GM12892 (cell line): ENCODE results near the gene MYO16.
"Not testable (repeated sequence)": the region's sequence is repeated elsewhere in the genome, so short reads cannot be mapped to it uniquely, and the experiment has no call there.

Experiments
- DNase-seq: peaks from one replicate; pipeline ENCODE4 v3.0.0; 2011; ENCODE audit not compliant: insufficient read length
- FAIRE-seq: peaks from 2 replicates; lab custom pipeline; 2011; peaks lifted over from hg19 to GRCh38; lab: Jason Lieb, UNC
- POLR2A ChIP-seq: IDR thresholded peaks from 2 replicates; pipeline ENCODE4 v1.6.1; 2011; ENCODE audit warnings: low read depth, low read length, control low read depth
- POLR2AphosphoS5 ChIP-seq: IDR thresholded peaks from 2 replicates; pipeline ENCODE4 v1.6.1; 2011; ENCODE audit warnings: low read depth, low read length, control low read depth
- TAF1 ChIP-seq: IDR thresholded peaks from 2 replicates; pipeline ENCODE4 v1.6.1; 2011; ENCODE audit warnings: low read depth, mild to moderate bottlenecking, control low read depth, low read length, borderline replicate concordance

The MYO16 gene

DNA sequence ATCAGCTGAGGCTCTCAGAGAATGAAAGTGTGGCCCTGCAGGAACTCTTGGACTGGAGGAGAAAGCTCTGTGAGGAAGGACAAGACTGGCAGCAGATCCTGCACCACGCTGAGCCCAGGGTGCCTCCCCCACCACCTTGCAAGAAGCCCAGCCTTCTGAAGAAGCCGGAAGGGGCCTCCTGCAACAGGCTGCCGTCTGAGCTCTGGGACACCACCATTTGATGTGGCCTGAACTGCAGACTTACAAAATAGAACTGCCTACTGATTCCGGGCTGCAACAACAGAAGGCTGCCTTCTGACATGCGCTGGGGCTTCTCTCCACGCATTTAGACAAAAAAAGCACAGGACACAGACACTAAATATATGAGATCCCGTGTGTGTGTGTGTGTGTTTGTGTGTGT, 577.2 kb downstream of the MYO16 start:
- FAIRE-seq, result no peak
- TF ChIP-seq TAF1, result no peak
- no peak for TF ChIP-seq POLR2A
- no peak for TF ChIP-seq POLR2AphosphoS5
- no peak for DNase-seq

DNA sequence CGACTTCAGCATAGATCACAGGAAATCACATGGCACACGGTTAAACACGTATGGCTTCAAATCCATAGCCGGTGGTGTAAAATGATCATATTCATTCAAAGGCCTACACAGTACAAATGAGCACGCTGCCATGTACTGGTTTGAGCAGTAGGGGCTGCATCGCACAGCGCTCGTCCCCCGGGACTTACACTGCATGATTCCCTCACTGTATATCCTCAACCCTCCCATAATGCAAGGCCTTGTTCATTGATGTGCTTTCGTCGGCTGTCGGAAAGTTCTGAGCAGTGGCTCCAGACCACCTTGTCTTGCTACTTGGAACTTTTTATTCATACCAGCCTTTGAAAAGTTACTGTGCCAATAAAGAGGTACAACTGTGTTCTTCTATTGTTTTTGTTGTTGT, 578.2 kb downstream of the MYO16 start:
- DNase-seq (no peak), FAIRE-seq (no peak)
- no peak for TF ChIP-seq TAF1
- no peak for TF ChIP-seq POLR2AphosphoS5
- TF ChIP-seq POLR2A, result no peak

DNA sequence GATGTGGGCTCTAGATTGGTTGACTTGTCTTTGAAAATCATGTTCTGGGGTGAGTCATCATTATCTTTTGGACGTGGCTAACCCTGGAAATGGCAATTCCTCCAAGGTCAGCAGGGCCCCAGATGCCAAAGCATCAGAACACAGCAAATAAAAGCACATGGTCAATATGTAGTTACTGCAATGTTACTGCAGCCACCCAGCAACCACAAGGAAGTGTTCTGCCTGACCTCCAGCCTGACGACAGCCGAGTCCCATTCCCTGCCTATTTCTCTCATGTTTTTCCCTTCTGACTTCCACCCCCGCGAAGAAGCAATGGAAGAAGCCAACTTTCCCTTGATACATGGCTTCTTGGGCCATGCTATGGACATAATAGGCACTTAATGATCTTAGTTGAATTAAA, 579.1 kb downstream of the MYO16 start:
- FAIRE-seq (no peak), DNase-seq (no peak)
- no peak for TF ChIP-seq TAF1
- no peak for TF ChIP-seq POLR2AphosphoS5
- no peak for TF ChIP-seq POLR2A

DNA sequence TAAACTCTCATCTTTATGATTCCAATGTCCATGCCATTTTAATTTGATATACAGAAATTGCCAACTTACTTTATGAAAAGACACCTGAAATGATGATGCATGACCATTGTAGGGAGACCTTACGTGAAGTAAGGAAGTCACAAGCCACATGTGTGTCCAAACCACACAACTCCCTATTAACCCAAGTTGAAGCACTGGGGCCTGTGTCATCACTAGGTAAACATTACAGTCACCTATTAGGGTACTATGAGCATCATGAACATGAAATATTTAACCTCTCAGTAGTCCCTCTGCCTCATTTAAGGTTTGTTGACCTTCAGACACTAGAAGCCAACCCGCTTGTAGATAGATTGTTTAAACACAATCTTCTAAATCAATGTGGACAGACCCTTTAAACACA, 580.1 kb downstream of the MYO16 start:
- DNase-seq, result no peak
- TF ChIP-seq TAF1 (no peak), POLR2AphosphoS5 (no peak), POLR2A (no peak)
- no peak for FAIRE-seq

DNA sequence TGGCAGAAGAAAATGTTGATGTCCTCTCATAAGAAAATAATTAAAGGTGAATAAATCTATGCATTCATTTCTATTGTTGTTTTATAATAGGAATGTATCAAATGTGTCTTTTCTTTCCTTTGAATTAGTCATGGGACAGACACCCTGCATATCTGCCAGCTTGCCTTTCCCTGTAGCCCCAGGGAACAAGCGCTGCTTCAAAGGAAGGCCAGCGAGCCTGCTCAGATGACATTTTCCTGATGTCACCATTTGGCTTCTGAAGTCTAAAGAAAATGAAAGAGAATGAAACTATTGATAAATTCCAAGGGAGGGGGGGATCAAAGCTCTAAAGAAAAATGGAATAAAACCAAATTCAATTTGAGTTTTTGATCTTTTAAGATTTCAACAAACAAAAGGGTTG, 582.2 kb downstream of the MYO16 start:
- no peak for TF ChIP-seq POLR2AphosphoS5
- TF ChIP-seq POLR2A, result no peak
- TF ChIP-seq TAF1, result no peak
- no peak for DNase-seq
- no peak for FAIRE-seq

DNA sequence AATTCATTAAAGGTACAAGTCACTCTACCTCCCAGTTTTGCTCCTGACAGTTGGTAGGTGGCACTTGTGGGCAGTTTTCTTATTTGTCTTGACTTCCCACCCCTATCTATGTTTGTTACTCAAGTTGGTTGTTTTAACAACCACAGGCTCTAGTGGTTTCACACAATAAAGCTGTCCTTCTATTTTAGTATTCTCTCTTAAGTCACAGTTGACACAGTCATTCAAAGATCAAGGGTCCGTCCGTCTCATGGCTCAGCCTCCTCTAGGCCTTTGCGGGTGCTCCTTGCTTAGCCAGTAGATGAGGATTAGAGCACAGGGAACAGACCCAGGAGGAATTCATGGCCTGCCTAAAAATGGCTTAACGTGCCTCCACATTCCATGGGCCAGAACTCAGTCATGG, 583.2 kb downstream of the MYO16 start:
- TF ChIP-seq POLR2AphosphoS5, result no peak
- no peak for TF ChIP-seq TAF1
- no peak for TF ChIP-seq POLR2A
- FAIRE-seq, result no peak
- DNase-seq, result no peak

DNA sequence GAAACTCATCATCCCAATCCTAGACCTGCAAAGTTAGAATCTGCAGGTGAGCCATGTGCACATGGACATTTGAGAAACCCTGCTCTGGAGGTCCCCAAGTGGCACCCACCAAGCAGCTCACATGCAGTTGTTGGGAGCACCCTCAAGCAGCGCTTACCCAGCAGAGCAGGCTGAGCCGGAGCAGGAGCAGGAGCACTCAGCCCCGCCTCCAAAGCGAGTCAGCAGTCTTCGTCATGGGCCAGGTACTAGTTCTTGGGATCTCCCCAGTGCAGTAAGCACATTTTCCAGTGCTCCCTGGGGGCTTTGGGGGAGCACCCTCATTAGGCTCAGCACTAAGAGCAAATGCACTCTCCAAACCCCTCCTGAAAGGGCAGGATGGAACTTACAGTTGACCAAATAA, 584.3 kb downstream of the MYO16 start:
- no peak for DNase-seq
- TF ChIP-seq POLR2A, result no peak
- no peak for TF ChIP-seq POLR2AphosphoS5
- TF ChIP-seq TAF1, result no peak

DNA sequence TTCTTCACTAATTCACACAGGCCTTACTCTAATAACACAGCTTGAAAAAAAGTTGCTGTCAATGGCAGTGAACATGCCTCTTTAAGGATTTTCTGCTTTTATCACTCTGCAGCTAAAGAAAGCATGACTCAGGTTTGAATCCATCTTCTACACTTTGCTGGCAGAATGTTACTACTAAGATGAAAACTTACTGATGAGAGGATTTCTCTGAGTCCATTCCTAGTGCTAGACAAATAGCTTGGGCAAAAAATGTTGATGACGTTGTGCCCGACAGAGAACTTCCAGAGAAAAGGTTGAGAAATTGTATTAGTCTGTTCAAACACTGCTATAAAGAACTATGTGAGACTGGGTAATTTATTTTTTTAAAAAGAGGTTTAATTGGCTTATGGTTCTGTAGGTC, 585.0 kb downstream of the MYO16 start:
- DNase-seq (no peak), FAIRE-seq (no peak)
- no peak for TF ChIP-seq TAF1
- no peak for TF ChIP-seq POLR2A
- TF ChIP-seq POLR2AphosphoS5, result no peak

More for the DNA sequence above, 584.3 kb downstream of the MYO16 start:
- FAIRE-seq, result no peak

DNA sequence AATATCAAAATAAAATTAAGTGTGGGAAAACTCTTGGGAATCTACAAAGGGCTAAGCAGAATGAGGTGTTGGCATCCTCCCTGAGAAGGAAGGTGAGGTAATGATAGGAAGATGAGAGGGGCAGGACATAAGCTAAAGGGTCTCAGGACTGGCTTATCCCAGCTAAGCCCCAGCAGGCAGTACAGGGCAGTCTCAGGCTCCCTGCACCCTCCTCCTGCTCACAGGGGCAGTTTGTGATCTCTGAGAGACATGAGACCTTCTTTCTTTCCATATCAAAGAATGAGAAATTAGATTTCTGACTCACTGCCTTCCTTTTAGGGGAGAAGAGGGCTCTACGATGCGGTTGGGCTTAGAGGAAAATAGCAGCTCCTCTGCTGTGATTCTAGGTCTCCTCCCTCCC, 586.0 kb downstream of the MYO16 start:
- TF ChIP-seq POLR2A (no peak), TAF1 (no peak), POLR2AphosphoS5 (no peak)
- no peak for FAIRE-seq

DNA sequence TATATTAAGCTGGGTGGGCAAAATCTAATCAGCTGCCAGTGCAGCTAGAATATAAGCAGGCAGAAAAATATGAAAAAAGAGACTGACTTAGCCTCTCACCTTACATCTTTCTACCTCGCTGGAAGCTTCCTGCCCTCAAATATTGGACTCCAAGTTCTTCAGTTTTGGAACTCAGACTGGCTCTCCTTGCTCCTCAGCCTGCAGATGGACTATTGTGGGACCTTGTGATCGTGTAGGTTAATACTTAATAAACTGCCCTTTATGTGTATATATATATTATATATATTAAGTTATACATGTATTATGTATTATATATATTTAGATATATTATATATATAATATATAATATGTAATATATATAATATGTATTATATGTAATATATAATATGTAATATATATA, 588.1 kb downstream of the MYO16 start:
- not testable (repeated sequence) for FAIRE-seq, DNase-seq

More for the DNA sequence above, 586.0 kb downstream of the MYO16 start:
- no peak for DNase-seq

DNA sequence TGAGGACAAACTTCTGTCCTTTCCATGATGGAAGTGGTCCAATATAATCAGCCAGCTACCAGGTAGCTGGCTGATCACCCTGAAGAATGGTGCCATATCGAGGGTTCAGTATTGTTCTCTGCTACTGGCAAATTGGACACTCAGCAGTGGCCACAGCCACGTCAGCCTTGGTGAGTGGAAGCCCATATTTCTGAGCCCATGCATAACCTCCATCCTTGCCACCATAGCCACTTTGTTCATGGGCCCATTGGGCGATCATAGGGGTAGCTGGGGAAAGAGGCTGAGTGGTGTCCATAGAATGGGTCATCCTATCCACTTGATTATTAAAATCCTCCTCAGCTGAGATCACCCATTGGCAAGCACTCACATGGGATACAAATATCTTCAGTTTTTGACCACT, 591.2 kb downstream of the MYO16 start:
- FAIRE-seq (no peak), DNase-seq (no peak)
- TF ChIP-seq POLR2AphosphoS5 (no peak), POLR2A (no peak), TAF1 (no peak)

DNA sequence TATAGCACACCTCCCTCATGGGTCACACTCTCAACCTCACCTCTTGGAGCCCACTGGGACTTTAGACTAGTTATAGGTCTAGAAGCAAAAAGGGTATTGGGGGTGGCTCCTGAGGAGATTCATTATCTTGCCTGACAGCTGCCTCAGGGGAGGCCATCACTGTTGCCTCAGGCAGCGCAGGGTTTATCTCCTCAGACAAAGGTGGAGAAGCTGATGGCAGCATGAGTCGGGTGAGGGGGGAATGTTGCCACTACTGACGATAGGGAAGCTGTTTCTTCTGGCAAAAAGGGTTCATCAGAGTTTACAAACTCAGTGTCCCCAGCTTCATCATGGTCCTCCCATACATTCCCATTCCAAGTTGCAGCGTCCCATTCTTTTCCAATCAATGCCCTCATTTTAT, 594.6 kb downstream of the MYO16 start:
- FAIRE-seq (no peak), DNase-seq (no peak)
- TF ChIP-seq TAF1, result no peak
- TF ChIP-seq POLR2AphosphoS5, result no peak
- no peak for TF ChIP-seq POLR2A

DNA sequence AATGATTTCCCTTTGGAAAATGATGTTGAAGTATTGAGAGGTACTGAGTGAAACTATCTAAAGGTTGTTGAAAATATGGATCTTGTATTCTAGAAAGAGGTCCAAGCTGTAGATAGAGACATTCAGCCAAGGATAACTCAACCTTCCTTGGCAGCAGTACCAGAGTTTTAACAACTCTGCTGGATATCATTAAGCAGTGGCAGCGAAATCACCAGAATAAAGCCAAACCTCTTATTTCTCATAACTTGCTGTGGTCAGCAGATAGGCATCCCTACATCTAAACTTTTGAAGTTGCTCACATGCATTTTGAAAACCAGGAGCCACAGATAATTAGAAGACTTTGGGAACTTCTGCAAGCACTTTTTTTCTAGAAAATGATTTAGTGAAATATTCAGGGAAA, 597.2 kb downstream of the MYO16 start:
- DNase-seq, result no peak
- FAIRE-seq, result no peak
- TF ChIP-seq TAF1, result no peak
- TF ChIP-seq POLR2A, result no peak
- no peak for TF ChIP-seq POLR2AphosphoS5
